ENCODE data around the gene PLP2.
"Not testable (repeated sequence)": the region's sequence is repeated elsewhere in the genome, so short reads cannot be mapped to it uniquely, and the experiment has no call there.

PLP2 gene

GRCh38 chrX:49164589-49165360, 6.9 kb upstream of the PLP2 start:
- no peak for DNase-seq

- DNase-seq, result peak; percentile 81
These were observed 5.5 kb upstream of the PLP2 start for GRCh38 chrX:49165901-49166881.

GRCh38 chrX:49166914-49167739, 4.6 kb upstream of the PLP2 start:
- peak; percentile 77 for DNase-seq

GRCh38 chrX:49167740-49168108, 4.0 kb upstream of the PLP2 start:
- DNase-seq, result no peak

- no peak for DNase-seq
These were observed 632 bp downstream of the PLP2 start for GRCh38 chrX:49172280-49172780.

- not testable (repeated sequence) for DNase-seq
These were observed 1.8 kb downstream of the PLP2 start for GRCh38 chrX:49173544-49173943.

GRCh38 chrX:49174723-49175122, 3.0 kb downstream of the PLP2 start:
- DNase-seq, result no peak

GRCh38 chrX:49175435-49176274, 4.0 kb downstream of the PLP2 start:
- DNase-seq, result no peak

GRCh38 chrX:49176421-49177326, 5.0 kb downstream of the PLP2 start:
- no peak for DNase-seq

- DNase-seq, result no peak
These were observed 5.7 kb downstream of the PLP2 start for GRCh38 chrX:49177338-49177833.

- DNase-seq, result no peak
These were observed 6.3 kb downstream of the PLP2 start for GRCh38 chrX:49177873-49178480.

GRCh38 chrX:49178537-49178936, 6.8 kb downstream of the PLP2 start:
- DNase-seq, result no peak

- DNase-seq, result no peak
These were observed 7.7 kb downstream of the PLP2 start for GRCh38 chrX:49179358-49179757.

- DNase-seq, result no peak
These were observed 12.1 kb downstream of the PLP2 start for GRCh38 chrX:49183701-49184281.

- peak; percentile 70 for DNase-seq
These were observed 12.9 kb downstream of the PLP2 start for GRCh38 chrX:49184294-49185281.

GRCh38 chrX:49186125-49187027, 14.7 kb downstream of the PLP2 start, which contains the start of gene PRICKLE3:
Gene PRICKLE3, minus strand, starts transcription at chrX:49186373. Its CDS starts 76 bp downstream, at chrX:49186297.
- DNase-seq, result peak; percentile 64

GRCh38 chrX:49187028-49187394, 15.3 kb downstream of the PLP2 start:
- no peak for DNase-seq
